Endometrium (tissue), 2 donors: ENCODE data around the gene TSPYL2.

Experiments
- FAIRE-seq: peaks from 2 replicates; lab custom pipeline; 2012; peaks lifted over from hg19 to GRCh38; lab: Jason Lieb, UNC
- donor health status: control.
- donor health status: control.

TSPYL2 gene

DNA sequence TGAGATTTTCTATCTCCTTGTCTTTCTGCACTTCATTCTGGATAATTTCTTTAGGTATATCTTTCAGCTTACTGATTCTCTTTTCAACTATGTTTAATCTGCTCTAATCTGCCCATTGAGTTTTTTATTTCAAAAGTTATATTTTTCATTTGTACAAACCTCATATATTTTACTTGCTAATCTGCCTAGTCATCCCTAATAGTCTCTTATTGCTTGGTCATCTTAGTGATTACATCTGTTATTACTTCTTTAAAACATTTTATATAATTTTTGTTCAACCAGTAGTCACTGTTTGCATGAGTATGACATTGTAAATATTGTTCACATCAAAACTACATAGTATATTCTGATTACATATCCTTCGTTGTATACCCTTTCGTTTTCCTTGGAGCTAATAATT, 44.2 kb downstream of the TSPYL2 start:
- FAIRE-seq: no peak

DNA sequence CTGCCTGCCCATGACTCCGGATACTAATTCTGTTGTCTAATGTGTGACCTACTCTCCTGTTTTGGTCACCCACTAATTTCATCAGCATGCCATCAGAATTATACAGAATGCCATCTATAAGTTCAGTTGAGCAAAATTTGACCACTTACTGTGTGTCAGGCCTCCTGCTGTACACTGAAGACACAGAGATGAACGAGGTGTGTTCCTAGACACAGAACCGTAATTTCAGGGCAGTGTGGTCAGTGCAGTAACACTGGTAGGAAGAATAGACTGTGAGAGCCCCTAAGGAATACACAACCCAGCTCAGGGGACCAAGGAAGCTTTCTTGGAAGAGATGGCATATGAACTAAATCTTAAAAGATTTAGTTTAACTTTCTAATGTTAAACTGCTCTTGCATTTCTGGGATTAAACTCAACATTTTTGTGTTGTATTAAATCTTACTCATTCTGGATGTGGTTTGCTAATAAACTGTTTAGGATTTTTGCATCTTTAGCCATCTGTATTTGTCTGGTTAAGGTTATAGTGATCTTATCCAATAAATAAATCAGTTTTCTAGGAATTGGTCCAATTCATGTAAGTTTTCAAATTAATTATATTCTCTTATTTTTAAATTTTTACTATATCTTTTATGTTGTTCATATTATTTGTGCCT, 46.1 kb downstream of the TSPYL2 start:
- peak; percentile 83 for FAIRE-seq

DNA sequence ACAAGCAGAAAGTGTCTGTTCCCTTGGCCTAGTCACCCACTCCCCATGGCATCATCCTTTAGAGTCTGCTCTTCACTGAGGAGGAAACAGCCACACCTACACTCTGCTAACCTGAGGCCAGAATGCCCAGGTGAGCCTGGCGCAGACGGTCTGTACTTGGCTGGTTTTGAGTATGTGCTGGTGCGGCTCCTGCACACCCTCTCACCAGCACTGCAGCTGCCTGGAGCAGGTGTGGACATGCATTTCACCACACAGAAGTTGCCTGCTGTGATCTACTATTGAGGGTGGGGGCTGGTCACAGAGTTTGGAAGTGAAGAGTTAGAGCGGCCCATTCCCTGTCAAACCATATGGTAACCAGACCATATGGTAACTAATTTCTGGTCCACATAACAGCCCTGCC, 51.2 kb downstream of the TSPYL2 start:
- no peak for FAIRE-seq

DNA sequence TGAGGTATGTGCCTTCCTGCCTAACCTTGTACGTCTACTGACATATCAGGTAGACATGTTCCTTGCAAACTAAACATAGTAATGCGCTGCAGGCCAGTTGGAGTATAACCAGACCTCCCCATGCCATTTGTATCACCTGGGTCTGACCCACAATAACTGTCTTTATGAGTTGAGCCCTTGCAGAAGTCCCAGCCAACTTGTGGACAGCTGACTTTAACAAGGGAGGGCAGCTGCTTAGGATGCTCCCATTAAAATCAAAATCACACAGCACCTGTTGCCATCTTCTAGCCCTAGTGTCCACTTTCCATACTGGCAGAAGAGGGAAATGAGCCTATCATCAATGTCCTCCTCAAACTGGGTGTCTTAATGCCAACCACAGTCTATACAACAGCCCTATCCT, 53.4 kb downstream of the TSPYL2 start:
- no peak for FAIRE-seq
